ENCODE measurements around the gene OR5D18.
"Not testable (repeated sequence)": the region's sequence is repeated elsewhere in the genome, so short reads cannot be mapped to it uniquely, and the experiment has no call there.

The OR5D18 gene

DNA sequence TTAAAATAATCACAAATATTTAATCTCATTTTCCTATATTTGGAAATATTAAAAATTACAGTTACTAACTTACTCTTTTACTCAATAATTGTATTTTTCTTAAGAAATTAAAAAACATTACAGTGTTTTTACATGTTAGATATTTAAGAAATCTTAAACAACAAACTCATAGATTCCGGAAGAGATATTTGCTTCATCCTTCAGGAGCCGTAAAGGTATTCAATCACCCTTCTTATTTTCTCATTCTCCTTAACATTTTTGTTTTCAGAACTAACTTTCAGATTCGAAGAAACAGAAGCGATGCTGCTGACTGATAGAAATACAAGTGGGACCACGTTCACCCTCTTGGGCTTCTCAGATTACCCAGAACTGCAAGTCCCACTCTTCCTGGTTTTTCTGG lies at the start of gene OR5D18:
Gene OR5D18 (plus strand): TSS at position 301 of the 400 bp plus-strand sequence. CDS start 0 bp downstream, at position 301.
- no peak for DNase-seq (ENCODE audit: low read depth)

DNA sequence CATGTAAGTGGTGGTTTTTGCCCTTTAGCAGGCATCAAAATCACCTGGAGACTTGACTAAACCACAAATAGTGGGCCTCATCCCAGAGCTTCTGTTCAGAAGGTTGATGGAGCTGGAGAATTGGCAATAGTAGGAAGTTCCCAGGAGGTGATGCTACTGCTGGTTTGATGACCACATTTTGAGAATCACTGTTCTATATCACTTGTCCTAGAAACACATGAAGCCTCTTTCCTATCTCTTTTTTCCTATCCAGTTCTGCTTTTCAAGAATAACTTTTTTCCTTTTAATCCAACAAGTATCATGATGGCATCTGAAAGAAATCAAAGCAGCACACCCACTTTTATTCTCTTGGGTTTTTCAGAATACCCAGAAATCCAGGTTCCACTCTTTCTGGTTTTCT lies 46.3 kb upstream of the OR5D18 start, which contains the start of gene OR5D13:
Gene OR5D13 (plus strand): TSS at position 301 of the 400 bp plus-strand sequence. CDS start 0 bp downstream, at position 301.
- no peak for DNase-seq (ENCODE audit: low read depth)

DNA sequence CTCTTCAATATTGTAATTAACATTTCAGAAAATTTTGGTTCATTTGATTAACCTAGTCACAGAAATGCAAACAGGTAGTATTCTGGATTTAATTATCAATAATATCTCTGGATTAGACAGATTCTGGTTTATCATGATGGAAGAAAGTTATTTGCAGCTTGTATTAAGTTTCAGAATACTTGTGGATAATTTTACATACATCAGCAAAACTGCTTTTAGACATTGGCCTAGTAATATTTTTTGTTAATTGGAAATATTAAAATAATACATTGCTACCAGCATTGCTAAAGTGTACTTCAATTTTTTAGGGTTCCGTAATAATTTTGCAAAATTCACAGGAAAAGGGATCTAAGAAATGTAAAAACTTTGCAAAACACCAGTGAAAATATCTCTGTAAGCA lies 27.8 kb upstream of the OR5D18 start:
- DNase-seq (ENCODE audit: low read depth) = no peak

DNA sequence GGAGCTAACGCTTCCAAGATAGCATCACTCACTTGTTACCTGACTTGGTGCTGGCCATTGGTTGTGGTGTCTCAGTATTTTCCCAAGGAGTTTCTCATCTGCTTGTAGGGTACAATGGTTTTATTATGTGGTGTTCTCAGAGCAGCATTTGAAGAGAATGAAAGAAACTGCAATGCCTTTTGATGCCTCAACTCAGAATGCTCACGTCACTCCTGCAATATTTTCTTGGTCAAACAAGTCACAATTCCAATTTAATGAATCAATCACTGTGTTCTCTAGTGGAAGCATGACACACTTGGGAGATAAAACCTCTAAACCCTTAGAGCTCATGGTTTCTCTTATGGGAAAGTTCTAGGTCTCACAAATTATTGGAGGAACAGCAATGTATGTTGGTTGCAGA lies 26.1 kb upstream of the OR5D18 start:
- DNase-seq (ENCODE audit: low read depth) = no peak

DNA sequence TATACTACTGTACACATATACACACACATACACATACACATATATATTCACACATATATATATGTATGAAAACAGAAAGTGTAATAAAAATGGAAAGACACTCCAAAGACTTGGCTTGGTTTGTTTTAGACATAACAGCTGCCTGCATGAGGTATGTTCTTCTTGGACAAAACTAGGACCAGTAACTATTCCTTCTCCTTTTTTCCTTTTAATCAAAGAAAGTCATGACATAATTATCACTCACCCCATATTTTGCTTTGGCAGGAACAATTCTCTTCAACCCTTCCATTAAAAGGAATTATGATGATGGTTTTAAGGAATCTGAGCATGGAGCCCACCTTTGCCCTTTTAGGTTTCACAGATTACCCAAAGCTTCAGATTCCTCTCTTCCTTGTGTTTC lies 24.2 kb upstream of the OR5D18 start, which contains the start of gene OR5D14:
Gene OR5D14 (plus strand): TSS at position 301 of the 400 bp plus-strand sequence. CDS start 0 bp downstream, at position 301.
- no peak for DNase-seq (ENCODE audit: low read depth)

DNA sequence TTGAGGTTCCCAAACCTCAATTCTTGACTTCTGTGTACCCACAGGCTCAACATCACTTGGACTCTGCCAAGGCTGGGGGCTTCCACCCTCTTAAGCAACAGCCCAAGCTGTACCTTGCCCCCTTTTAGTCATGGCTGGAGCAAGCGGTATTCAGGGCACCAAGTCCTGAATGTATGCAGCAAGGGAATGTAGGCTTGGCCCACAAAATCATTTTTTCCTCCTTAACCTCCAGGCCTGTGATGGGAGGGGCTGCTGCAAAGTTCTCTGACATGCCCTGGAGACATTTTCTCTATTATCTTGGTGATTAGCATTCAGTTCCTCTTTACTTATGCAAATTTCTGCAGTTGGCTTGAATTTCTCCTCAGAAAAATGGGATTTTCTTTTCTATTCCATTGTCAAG lies 13.2 kb upstream of the OR5D18 start:
- no peak for DNase-seq (ENCODE audit: low read depth)

DNA sequence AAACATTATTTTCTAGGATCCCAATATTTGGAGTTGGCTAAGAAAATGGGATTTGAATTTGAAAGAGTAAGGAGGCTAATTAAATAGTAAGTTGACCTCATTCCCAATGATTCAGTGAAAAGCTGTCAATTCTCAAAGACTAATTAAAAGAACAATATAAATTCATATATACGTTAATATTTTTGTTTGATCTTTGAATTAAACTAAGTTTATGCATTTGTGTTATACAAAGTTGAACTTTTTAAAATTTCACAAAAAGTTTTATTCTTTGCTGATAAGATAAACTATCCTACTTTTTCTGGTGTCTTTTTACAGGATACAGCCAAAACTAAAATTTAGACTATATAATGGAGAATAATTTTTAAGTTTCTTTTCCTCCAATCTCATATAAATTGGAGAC lies 8.4 kb upstream of the OR5D18 start, which contains the start of gene OR5L1:
Gene OR5L1 (plus strand): TSS at position 301 of the 400 bp plus-strand sequence. CDS start 100 bp downstream, outside the sequence.
- no peak for DNase-seq (ENCODE audit: low read depth)

DNA sequence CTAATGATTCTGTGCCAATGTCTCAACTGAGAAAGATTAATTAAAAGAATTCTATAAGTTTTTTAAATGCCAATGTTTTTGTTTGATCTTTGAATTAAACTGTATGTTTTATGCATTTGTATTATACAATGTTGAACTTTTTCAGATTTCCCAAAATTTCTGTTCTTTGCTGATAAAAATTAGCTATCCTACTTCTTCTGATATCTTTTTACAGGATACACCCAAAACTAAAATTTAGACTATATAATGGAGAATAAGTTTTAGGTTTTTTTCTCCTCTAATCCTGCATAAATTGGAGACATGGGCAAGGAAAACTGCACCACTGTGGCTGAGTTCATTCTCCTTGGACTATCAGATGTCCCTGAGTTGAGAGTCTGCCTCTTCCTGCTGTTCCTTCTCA lies 7.5 kb downstream of the OR5D18 start, which contains the start of gene OR5L2:
Gene OR5L2 (plus strand): TSS at position 301 of the 400 bp plus-strand sequence. CDS start 0 bp downstream, at position 301.
- DNase-seq (ENCODE audit: low read depth) = no peak

DNA sequence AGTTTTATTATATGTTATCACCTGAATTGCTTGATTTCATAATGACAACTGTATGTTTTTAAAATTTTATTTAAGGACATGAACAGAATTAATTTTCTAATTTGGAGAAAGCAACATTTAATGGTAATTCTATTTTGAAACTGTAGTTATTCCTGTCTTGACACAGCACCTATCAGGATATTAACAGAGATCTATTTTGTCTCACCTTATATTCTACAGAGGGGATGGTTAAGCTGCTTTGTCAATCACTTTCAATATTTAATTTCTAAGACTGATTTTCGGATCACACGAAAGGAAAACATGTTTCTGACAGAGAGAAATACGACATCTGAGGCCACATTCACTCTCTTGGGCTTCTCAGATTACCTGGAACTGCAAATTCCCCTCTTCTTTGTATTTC lies 19.0 kb downstream of the OR5D18 start, which contains the start of gene OR5D16:
Gene OR5D16 (plus strand): TSS at position 301 of the 400 bp plus-strand sequence. CDS start 0 bp downstream, at position 301.
- no peak for DNase-seq (ENCODE audit: low read depth)

DNA sequence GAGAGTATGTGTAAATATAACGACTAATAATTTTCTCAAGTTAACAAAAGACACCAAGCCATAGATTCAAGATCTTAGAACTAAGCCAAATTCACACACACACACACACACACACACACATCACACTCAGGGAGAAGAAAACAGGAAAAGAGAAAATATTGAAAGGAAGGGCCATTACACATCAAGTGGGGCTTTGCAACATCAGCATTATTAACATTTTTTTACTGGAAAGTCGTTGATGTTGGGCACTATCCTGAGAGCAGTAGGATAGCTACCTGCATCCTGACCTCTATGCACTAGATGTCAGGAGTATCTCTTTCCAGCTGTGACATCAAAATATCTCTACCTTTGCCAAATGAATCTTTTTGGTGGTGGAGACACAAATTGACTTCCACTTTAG lies 28.0 kb downstream of the OR5D18 start:
- no peak for DNase-seq (ENCODE audit: low read depth)

DNA sequence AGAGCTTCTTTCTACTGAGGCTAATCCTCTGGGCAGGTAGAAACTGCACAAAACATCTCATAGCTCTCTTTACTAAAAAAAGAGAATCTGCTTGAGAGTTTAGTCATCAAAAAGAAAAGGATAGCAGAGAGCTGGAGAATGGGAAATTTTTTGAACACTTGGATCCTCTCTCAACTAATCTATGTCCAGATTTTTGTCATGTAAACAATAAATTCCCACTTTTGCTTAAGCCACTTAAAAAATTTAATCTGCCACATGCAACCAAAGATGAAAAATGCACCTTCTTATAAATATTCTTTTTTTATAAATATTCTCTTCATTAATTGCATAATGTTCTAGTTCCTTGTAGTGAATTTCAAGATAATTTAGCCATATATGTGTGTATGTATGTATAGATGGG lies 29.6 kb downstream of the OR5D18 start:
- DNase-seq (ENCODE audit: low read depth) = no peak

DNA sequence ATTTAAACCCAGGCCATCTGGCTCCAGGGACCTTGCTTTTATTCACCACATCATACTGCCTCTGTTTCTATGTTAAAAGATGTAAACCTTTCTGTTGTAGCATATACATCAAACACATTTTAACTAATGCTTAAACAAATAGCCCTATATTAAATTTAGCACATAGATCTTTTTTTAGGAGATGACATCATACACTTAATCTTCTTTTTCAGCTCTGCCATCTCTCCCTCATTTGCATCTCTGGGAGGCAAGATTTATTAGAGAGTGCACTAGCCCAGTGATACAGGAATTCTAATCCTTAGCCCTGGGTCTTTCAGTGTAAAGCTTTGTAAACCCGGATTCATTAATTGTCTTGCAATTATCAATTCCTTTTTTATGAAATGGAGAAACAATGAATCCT lies 32.7 kb downstream of the OR5D18 start:
- no peak for DNase-seq (ENCODE audit: low read depth)

DNA sequence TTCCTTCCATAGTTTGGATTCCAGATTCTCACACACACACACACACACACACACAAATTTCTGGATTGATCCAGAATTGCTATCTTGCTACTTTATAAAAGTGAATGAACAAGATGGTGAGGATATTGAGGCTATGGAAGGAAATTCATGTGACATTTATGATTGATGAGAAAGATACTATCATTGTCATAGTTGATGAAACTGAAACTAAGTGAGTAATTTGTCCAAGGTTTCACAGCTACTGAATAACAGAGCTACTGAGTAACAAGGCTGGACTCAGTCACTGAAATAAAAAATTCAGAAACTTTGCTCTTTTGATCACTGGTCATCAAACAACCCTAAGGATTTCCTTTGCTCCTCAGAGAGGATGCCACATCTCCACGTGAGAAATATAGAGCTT lies 35.3 kb downstream of the OR5D18 start:
- DNase-seq (ENCODE audit: low read depth) = no peak

DNA sequence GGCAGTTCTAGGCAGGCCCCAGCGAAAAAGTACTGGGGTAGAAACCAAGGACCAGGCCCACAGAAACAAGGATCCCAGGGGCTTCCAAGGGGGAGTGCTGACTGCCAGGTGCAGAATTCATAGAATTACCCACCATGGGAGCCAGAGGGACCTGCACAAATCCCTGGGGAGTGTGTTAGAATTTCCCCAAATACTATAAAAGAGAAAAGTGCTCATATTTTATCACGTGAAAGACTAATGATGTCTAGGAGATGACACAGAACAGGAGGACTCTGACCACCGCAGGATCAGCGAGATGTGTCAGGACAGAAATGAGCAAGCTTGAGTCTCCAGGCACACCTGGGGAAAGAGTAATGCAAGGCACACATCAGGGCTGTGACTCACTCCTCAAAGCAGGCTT lies 47.9 kb downstream of the OR5D18 start:
- not testable (repeated sequence) for DNase-seq (ENCODE audit: low read depth)

Data from stimulated activated CD8-positive, alpha-beta memory T cell treated with anti-CD3 and anti-CD28 coated beads, Interleukin-15, amount 100 ng/mL, for 24 hours (primary cell).